ENCODE results near the gene HS1BP3. TPM values are rescaled to one million over a fixed set of nuclear protein-coding genes. Genes with fewer than 3 reads are reported as not detected.

HS1BP3 gene
- total RNA-seq, 1 donor from 2014 or later: 16.6 TPM

DNA sequence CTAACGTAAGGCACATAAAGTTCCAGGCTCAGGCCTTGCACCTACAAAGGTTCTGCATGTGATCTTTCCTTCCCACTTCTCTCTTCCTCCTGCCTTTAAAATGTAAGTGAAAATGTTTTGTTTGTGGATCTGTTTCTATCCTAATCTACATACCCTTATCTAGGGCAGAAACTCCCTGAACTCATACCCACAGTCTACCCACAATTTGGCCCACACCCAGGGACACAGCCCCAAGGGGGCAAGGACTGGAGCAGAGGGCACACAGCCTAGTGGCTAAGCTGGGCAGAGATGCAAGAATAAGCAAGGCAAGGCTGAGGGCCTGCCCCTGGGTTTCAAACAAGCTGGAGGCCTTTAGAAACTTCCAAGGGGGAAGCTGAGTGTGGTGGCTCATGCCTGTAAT is 71.0 kb downstream of the HS1BP3 start:
- intact Hi-C loops (cut with micrococcal nuclease): no loop called here
- peak; percentile 15 for DNase-seq
- TF ChIP-seq, protein P1, sequence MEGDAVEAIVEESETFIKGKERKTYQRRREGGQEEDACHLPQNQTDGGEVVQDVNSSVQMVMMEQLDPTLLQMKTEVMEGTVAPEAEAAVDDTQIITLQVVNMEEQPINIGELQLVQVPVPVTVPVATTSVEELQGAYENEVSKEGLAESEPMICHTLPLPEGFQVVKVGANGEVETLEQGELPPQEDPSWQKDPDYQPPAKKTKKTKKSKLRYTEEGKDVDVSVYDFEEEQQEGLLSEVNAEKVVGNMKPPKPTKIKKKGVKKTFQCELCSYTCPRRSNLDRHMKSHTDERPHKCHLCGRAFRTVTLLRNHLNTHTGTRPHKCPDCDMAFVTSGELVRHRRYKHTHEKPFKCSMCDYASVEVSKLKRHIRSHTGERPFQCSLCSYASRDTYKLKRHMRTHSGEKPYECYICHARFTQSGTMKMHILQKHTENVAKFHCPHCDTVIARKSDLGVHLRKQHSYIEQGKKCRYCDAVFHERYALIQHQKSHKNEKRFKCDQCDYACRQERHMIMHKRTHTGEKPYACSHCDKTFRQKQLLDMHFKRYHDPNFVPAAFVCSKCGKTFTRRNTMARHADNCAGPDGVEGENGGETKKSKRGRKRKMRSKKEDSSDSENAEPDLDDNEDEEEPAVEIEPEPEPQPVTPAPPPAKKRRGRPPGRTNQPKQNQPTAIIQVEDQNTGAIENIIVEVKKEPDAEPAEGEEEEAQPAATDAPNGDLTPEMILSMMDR (IDR thresholded peaks at IDR 0.05; ENCODE audit: borderline replicate concordance): no peak
- H3K27me3 ChIP-seq (ENCODE audit: low read depth): no peaks in the 10 kb centered on the region
- H3K36me3 ChIP-seq: no peaks in the 10 kb centered on the region
- peaks cover 89% of the 10 kb centered on the region for H3K4me1 ChIP-seq
- peak overlapping the region; percentile 89 for H3K27ac ChIP-seq (replicated peaks)
- no peak overlapping the region for H3K4me3 ChIP-seq
- H3K9me3 ChIP-seq (replicated peaks): peaks cover 9% of the 10 kb centered on the region

DNA sequence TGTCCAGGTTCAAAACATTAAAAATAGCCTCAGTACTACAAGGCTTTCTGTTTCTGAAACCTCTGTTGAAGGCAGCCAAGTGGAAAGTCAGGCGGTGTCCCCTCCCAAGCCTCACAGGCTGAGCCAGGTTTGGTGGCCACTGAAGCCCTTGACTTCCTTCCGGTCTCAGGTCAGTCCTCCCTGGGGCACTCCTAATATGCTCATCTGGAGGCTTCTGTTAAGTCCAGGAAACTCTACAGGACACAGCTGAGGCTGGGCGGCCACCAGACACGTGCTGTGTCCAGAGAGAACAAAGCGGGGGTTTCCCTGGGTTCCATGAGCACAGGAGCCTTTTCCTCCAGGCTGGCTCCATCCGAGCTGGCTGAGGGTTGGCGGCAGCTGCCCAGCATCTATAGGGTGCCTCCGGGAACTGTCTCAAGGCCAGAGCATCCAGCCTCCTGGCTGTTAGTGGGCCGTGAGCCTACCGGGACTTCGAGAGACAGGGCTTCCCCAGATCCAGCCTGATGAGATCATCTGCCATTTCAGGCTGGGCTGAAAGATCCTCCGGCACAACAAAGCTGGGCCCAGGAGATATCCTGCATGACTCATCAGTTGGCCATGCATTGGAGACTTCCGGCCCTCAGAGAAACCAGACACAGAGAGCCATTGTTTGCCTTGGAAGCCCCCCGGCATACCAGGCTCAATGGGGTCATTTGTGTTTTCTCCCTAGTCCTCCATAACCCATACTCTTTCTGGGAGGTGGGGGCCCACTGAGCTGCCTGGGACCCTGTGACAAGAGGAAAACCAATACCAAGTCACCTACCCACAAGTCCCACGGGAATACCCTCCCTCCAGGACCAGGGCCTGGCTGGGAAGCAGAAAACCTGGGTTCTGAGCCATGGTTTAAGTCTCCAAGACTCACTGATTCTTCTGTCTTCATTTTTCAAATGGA is 71.7 kb downstream of the HS1BP3 start:
- TF ChIP-seq, protein P1 (IDR thresholded peaks at IDR 0.05; ENCODE audit: borderline replicate concordance): no peak
- Histone ChIP-seq H3K36me3 (no peaks in the 10 kb centered on the region), H3K4me1 (peaks cover 89% of the 10 kb centered on the region), H3K4me3 (no peak overlapping the region), H3K9me3 (replicated peaks) (peaks cover 9% of the 10 kb centered on the region), H3K27ac (replicated peaks) (peak overlapping the region; percentile 89), H3K27me3 (ENCODE audit: low read depth) (no peaks in the 10 kb centered on the region)
- peak; percentile 83 for DNase-seq
- intact Hi-C loops (cut with micrococcal nuclease): no loop called here

DNA sequence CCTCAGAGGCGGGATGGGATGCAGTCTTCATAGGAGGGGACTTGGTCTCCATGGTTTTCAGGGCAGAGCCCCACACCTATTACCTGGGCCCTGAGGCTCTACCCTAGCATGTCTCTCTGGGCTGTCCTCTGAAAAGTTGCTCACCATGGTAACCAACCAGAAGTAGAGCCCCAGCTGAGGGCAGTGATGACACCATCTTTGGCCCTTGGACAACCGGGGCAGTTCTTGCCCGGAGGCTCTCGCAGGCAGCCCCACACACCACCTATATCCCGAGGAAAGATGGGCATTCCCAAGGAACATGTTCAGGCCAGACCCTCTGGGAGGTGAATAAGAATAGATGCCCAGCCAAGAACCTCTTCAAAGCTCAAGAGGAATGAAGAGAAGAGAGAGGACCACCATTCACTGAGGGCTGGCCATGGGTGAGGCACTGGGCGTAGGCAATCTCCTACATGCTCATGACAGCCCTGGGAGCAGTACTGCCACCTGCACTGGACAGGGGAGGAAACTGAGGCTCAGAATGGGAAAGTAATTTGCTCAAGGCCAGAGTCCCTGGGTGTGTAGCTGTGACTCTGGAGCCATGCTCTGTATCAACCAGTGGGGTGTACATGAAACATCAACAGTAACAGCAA is 72.5 kb downstream of the HS1BP3 start:
- intact Hi-C loops (cut with micrococcal nuclease): no loop called here
- Histone ChIP-seq H3K9me3 (replicated peaks) (peaks cover 9% of the 10 kb centered on the region), H3K27ac (replicated peaks) (peak overlapping the region; percentile 89), H3K27me3 (ENCODE audit: low read depth) (no peaks in the 10 kb centered on the region), H3K4me3 (no peak overlapping the region), H3K4me1 (peaks cover 89% of the 10 kb centered on the region), H3K36me3 (no peaks in the 10 kb centered on the region)
- TF ChIP-seq, protein P1 (IDR thresholded peaks at IDR 0.05; ENCODE audit: borderline replicate concordance): no peak
- DNase-seq: no peak

DNA sequence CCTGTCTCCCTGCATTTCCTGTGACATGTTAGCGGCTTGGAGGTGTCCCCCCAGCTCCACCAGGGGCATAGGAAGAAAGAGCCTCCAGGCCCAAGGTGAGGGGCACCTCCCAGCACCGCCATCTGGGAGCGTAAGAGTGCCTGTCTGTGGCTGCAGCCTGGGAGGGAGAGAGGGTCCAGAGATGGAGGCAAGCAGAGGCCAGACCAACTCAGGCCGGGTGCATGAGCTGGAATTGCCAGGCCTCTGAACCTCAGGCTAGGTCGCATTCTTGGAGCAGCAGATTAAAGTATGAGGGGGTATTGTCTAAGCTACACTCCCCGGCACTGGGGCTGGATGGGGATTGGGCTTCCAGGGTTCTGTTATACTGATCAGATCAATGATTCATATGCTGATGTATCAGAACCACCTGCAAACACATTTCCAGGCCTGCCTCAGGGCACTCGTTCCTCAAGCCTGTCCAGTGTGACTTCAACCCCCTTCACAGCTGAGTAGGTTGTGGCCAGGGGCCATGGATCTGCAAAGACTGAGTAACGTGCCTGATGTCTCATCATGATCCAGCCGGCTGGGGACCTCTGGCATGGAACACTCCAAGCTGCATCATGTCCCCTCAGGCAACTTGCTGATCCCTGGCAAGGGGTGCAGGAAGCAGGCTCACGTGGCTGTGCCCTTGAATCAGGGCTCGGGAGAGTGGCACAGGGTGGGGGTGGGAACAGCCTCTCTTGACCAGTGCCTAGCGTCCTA is 73.2 kb downstream of the HS1BP3 start:
- intact Hi-C loops (cut with micrococcal nuclease): no loop called here
- no peaks in the 10 kb centered on the region for H3K36me3 ChIP-seq

More for the DNA sequence above, 73.2 kb downstream of the HS1BP3 start:
- H3K27me3 ChIP-seq (ENCODE audit: low read depth): no peaks in the 10 kb centered on the region
- H3K4me3 ChIP-seq: no peak overlapping the region
- H3K27ac ChIP-seq (replicated peaks): peak overlapping the region; percentile 89
- DNase-seq: no peak
- TF ChIP-seq, protein P1 (IDR thresholded peaks at IDR 0.05; ENCODE audit: borderline replicate concordance): no peak
- peaks cover 9% of the 10 kb centered on the region for H3K9me3 ChIP-seq (replicated peaks)
- peaks cover 91% of the 10 kb centered on the region for H3K4me1 ChIP-seq
